Calu3 (cell line): ENCODE results near the gene XRRA1. TPM values are rescaled to one million over a fixed set of nuclear protein-coding genes. Genes with fewer than 3 reads are reported as not detected.
"Not testable (repeated sequence)": the region's sequence is repeated elsewhere in the genome, so short reads cannot be mapped to it uniquely, and the experiment has no call there.

Source experiments
- BruUV-seq: library from RNA; stranded (reverse); fragments of 400-500 nt; replicated peaks from 2 replicates; lab custom pipeline; 2021; lab: Mats Ljungman, UMichigan
- CTCF ChIA-PET: fragments of 300-600 bp; sonication (Branson Sonifier 250); formaldehyde crosslinking; loops from one replicate; lab custom pipeline; 2022; ENCODE audit warnings: antibody characterized with exemption; lab: Charles Lee
- DNase-seq: peaks from one replicate; pipeline ENCODE4 v3.0.0; 2022
- H3K27ac Mint-ChIP-seq: one replicate; pipeline ENCODE4 v1.8.0; 2022; ENCODE audit warnings: mixed read lengths; ENCODE audit not compliant: unreplicated experiment
- H3K27me3 Mint-ChIP-seq: one replicate; pipeline ENCODE4 v1.8.0; 2022; ENCODE audit warnings: mixed read lengths; ENCODE audit not compliant: unreplicated experiment
- H3K36me3 Mint-ChIP-seq: one replicate; pipeline ENCODE4 v1.8.0; 2022; ENCODE audit warnings: mild to moderate bottlenecking, moderate library complexity, mixed read lengths; ENCODE audit not compliant: insufficient read depth, unreplicated experiment
- H3K4me1 Mint-ChIP-seq: one replicate; pipeline ENCODE4 v1.8.0; 2022; ENCODE audit warnings: mild to moderate bottlenecking, low read depth, mixed read lengths; ENCODE audit not compliant: unreplicated experiment
- H3K4me3 Mint-ChIP-seq: one replicate; pipeline ENCODE4 v1.8.0; 2022; ENCODE audit warnings: mild to moderate bottlenecking, low read depth, moderate library complexity, mixed read lengths; ENCODE audit not compliant: unreplicated experiment
- H3K9me3 Mint-ChIP-seq: one replicate; pipeline ENCODE4 v1.8.0; 2022; ENCODE audit warnings: low read depth, mixed read lengths; ENCODE audit not compliant: unreplicated experiment
- CTCF ChIP-seq: fragments of 200-600 bp; IDR thresholded peaks from one replicate; pipeline ENCODE4 v1.8.0; 2022; ENCODE audit warnings: antibody characterized with exemption; ENCODE audit not compliant: unreplicated experiment
- intact Hi-C: fragments of 100-400 bp; cut with micrococcal nuclease; formaldehyde crosslinking; loops from one replicate; pipeline ENCODE4 v1.10.0; 2022; ENCODE audit not compliant: unreplicated experiment
- total RNA-seq: library from RNA; stranded (reverse); gene quantifications from 2 replicates; pipeline ENCODE4 v1.2.3, GENCODE V29; 2022

Gene XRRA1
- total RNA-seq, 1 experiment from 2014 or later = 20.1 TPM

GRCh38 chr11:74905326-74905725 is 43.6 kb downstream of the XRRA1 start:
- intact Hi-C loops = no loop called here
- CTCF ChIA-PET = no interaction called here
- DNase-seq = no peak
- TF ChIP-seq CTCF = no peak
- no peaks in the 10 kb centered on the region for H3K36me3 Mint-ChIP-seq
- no peaks in the 10 kb centered on the region for H3K4me1 Mint-ChIP-seq
- no peak overlapping the region for H3K4me3 Mint-ChIP-seq
- H3K27ac Mint-ChIP-seq = no peak overlapping the region
- BruUV-seq = no TSS peak
- no peaks in the 10 kb centered on the region for H3K27me3 Mint-ChIP-seq
- peaks cover 5% of the 10 kb centered on the region for H3K9me3 Mint-ChIP-seq

GRCh38 chr11:74902342-74902741 is 46.5 kb downstream of the XRRA1 start:
- H3K9me3 Mint-ChIP-seq = peaks cover 10% of the 10 kb centered on the region
- TF ChIP-seq CTCF = no peak
- intact Hi-C loops = no loop called here
- no peak for DNase-seq
- no peaks in the 10 kb centered on the region for H3K36me3 Mint-ChIP-seq
- no peaks in the 10 kb centered on the region for H3K4me1 Mint-ChIP-seq
- H3K27me3 Mint-ChIP-seq = no peaks in the 10 kb centered on the region
- H3K4me3 Mint-ChIP-seq = no peak overlapping the region
- CTCF ChIA-PET = no interaction called here
- H3K27ac Mint-ChIP-seq = no peak overlapping the region
- no TSS peak for BruUV-seq

GRCh38 chr11:74896311-74896710 is 52.6 kb downstream of the XRRA1 start:
- Mint-ChIP-seq H3K27me3 (no peaks in the 10 kb centered on the region), H3K27ac (peak overlapping the region; percentile 12), H3K9me3 (peaks cover 15% of the 10 kb centered on the region), H3K4me1 (no peaks in the 10 kb centered on the region), H3K36me3 (no peaks in the 10 kb centered on the region), H3K4me3 (no peak overlapping the region)
- CTCF ChIA-PET = no interaction called here
- intact Hi-C loops = no loop called here
- TF ChIP-seq CTCF = no peak
- no peak for DNase-seq
- BruUV-seq = no TSS peak

GRCh38 chr11:74895340-74896116 is 53.4 kb downstream of the XRRA1 start:
- Mint-ChIP-seq H3K4me3 (no peak overlapping the region), H3K27ac (peak overlapping the region; percentile 12), H3K4me1 (no peaks in the 10 kb centered on the region), H3K9me3 (peaks cover 15% of the 10 kb centered on the region), H3K27me3 (no peaks in the 10 kb centered on the region), H3K36me3 (no peaks in the 10 kb centered on the region)
- no TSS peak for BruUV-seq
- intact Hi-C loops = no loop called here
- TF ChIP-seq CTCF = no peak
- CTCF ChIA-PET = no interaction called here
- no peak for DNase-seq

GRCh38 chr11:74893015-74893414 is 55.9 kb downstream of the XRRA1 start:
- H3K36me3 Mint-ChIP-seq, BruUV-seq, intact Hi-C loops, H3K4me3 Mint-ChIP-seq, H3K27ac Mint-ChIP-seq, CTCF ChIA-PET, H3K27me3 Mint-ChIP-seq, DNase-seq, H3K4me1 Mint-ChIP-seq: not testable (repeated sequence)
- H3K9me3 Mint-ChIP-seq = peaks cover 24% of the 10 kb centered on the region
